ENCODE data around the gene SLC44A2.

Gene SLC44A2

GRCh38 chr19:10617409-10618121 lies 7.8 kb upstream of the SLC44A2 start:
- DNase-seq = no peak

GRCh38 chr19:10618846-10619245 lies 6.5 kb upstream of the SLC44A2 start:
- DNase-seq = no peak

- DNase-seq = no peak
Measured at GRCh38 chr19:10620786-10621185, 4.6 kb upstream of the SLC44A2 start.

GRCh38 chr19:10621966-10622365 lies 3.4 kb upstream of the SLC44A2 start:
- DNase-seq = no peak

- DNase-seq = no peak
Measured at GRCh38 chr19:10624585-10624984, 768 bp upstream of the SLC44A2 start.

GRCh38 chr19:10625762-10626138 lies 397 bp downstream of the SLC44A2 start:
- no peak for DNase-seq

GRCh38 chr19:10631874-10632273 lies 6.5 kb downstream of the SLC44A2 start:
- DNase-seq = no peak

GRCh38 chr19:10634430-10634829 lies 9.1 kb downstream of the SLC44A2 start:
- DNase-seq = no peak

- no peak for DNase-seq
Measured at GRCh38 chr19:10634963-10635362, 9.6 kb downstream of the SLC44A2 start.

GRCh38 chr19:10636304-10636972 lies 11.1 kb downstream of the SLC44A2 start:
- DNase-seq = no peak

- DNase-seq = no peak
Measured at GRCh38 chr19:10637894-10638293, 12.5 kb downstream of the SLC44A2 start.

- no peak for DNase-seq
Measured at GRCh38 chr19:10639836-10640235, 14.5 kb downstream of the SLC44A2 start.

GRCh38 chr19:10640361-10640760 lies 15.0 kb downstream of the SLC44A2 start:
- DNase-seq = no peak

- no peak for DNase-seq
Measured at GRCh38 chr19:10641248-10641647, 15.9 kb downstream of the SLC44A2 start.

GRCh38 chr19:10642473-10643171 lies 17.3 kb downstream of the SLC44A2 start:
- no peak for DNase-seq

GRCh38 chr19:10643172-10643967 lies 18.0 kb downstream of the SLC44A2 start:
- DNase-seq = no peak

GRCh38 chr19:10643968-10644259 lies 18.6 kb downstream of the SLC44A2 start:
- DNase-seq = no peak

GRCh38 chr19:10644260-10645007 lies 19.1 kb downstream of the SLC44A2 start:
- DNase-seq = peak; percentile 90

GRCh38 chr19:10646456-10647159 lies 21.3 kb downstream of the SLC44A2 start:
- DNase-seq = no peak

GRCh38 chr19:10648360-10648759 lies 23.0 kb downstream of the SLC44A2 start:
- DNase-seq = no peak

- DNase-seq = no peak
Measured at GRCh38 chr19:10651851-10652250, 26.5 kb downstream of the SLC44A2 start.

GRCh38 chr19:10653482-10653731 lies 28.1 kb downstream of the SLC44A2 start:
- no peak for DNase-seq

All from stimulated activated CD4-positive, alpha-beta T cell treated with anti-CD3 and anti-CD28 coated beads, Interleukin-4, amount 100 ng/mL, for 1 hour (primary cell).